Erythroblast (primary cell): ENCODE data around the gene UBE2O.

Experiments
- DNase-seq, 2 experiments: peaks; one replicate each; lab custom pipeline; 2025; lab: John Stamatoyannopoulos, UW
- GATA1 ChIP-seq: IDR thresholded peaks from 2 replicates; pipeline ENCODE4 v1.6.1; 2011; ENCODE audit warnings: low read depth, mild to moderate bottlenecking, control low read depth, low read length, moderate library complexity
- POLR2A ChIP-seq: IDR thresholded peaks from 2 replicates; pipeline ENCODE4 v1.6.1; 2011; ENCODE audit warnings: mild to moderate bottlenecking, low read length

UBE2O gene

DNA sequence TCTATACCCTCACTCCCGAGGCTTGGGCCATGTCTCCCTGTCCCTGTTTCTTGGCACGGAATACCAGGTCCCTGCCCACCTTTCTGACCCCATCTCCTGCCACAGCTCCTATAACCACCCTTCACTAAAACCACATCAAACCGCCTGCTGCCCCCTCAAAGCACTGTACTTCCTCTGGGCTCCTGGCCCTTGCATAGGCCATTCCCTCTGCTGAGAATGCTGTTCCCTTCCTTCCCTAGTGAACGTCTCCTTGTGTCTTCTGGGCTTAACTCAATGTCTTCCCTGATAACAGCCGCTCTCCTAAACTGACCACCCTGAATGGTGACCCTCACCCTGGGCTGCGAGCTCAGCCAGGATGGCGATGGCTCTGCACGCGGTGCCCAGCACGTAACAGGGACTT, 25.1 kb upstream of the UBE2O start:
- TF ChIP-seq POLR2A (no peak), GATA1 (no peak)
- no peak for DNase-seq

DNA sequence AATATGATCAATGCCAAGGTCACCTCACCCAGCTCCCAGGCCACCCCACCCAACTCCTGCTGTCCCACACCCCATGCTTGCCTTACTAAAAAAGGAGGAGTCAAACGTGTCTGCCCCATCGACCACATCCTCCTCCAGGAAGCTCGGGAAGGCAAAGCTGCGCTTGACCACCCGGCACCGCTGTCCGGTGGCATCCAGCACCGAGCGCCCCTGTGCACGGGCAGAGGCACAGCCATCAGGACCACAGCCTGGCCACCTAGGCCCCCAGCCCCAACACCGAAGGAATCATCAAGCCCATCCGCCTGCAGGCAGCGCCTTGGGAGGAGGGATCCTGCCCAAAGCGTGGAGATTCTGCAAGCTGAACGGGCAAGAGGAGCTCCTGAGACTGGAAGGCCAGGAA, 24.6 kb upstream of the UBE2O start:
- TF ChIP-seq GATA1, result no peak
- no peak for TF ChIP-seq POLR2A
- DNase-seq, result no peak

DNA sequence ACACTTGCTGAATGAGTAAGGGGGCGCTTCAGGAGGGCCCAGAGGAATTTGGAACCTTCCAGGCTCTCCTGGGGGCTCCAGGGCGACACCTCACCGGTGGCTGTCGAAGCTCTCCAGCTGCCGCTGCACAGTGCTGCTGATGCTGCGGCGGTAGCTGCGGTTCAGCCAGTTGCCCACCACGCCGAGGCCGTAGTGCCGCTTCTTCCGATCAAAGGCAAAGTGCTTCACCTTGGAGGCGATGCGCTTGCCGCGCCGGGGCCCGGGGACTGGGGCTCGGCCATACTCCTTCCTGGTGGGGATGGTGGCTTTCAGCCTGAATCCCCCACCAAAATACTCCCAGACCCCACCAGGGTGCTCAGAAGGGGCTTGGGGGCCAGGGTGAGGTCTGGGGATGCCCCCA, 23.8 kb upstream of the UBE2O start:
- TF ChIP-seq POLR2A (no peak), GATA1 (no peak)

DNA sequence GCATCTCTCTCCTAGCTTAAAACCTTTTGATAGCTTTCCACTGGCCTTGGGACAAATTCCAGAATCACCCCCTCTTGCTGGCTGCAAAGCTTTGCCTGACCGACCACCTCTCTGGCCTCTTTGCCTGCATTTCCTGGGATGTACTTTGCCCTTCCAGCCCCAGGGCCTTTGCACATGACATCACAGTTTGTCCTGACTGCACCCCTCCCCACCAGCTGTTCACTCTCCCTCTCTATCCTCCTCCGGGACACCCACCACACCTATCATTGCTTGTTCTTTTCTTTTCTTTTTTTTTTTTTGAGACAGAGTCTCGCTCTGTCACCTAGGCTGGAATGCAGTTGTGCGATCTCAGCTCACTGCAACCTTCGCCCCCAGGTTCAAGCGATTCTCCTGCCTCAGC, 22.4 kb upstream of the UBE2O start:
- no peak for TF ChIP-seq GATA1
- TF ChIP-seq POLR2A, result no peak
- no peak for DNase-seq

More for the DNA sequence above, 23.8 kb upstream of the UBE2O start:
- no peak for DNase-seq

DNA sequence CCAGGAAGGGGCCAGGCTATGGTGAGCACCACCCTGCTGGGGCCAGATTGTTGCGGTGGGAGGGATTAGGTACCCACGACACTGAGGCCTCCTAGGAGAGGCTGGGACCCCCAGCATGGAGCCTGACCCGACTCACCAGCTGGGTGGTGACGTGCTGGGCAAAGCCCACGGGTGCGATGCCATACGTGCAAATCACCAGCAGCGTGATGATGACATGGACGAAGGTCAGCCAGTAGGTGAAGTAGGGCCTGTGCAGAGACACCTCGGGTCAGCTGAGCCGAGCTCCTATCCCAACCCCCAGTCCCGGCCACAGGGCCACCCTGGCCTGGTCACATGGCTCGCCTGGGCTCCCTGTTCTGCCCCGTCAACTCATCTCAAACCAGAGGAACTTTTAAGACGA, 21.9 kb upstream of the UBE2O start:
- DNase-seq, result no peak
- no peak for TF ChIP-seq POLR2A
- TF ChIP-seq GATA1, result no peak

GRCh38 chr17:76474238-76474637, 21.3 kb upstream of the UBE2O start:
- TF ChIP-seq POLR2A (no peak), GATA1 (no peak)
- DNase-seq, result no peak

- TF ChIP-seq POLR2A (no peak), GATA1 (no peak)
- DNase-seq, result peak in 1 of 2 experiments; percentile 21
These were observed 20.6 kb upstream of the UBE2O start for GRCh38 chr17:76473541-76473985.

- TF ChIP-seq POLR2A (no peak), GATA1 (no peak)
- DNase-seq, result no peak
These were observed 19.8 kb upstream of the UBE2O start for GRCh38 chr17:76472726-76473125.

- TF ChIP-seq GATA1, result no peak
- TF ChIP-seq POLR2A, result no peak
- no peak for DNase-seq
These were observed 19.3 kb upstream of the UBE2O start for GRCh38 chr17:76472258-76472645.

- no peak for TF ChIP-seq GATA1
- no peak for TF ChIP-seq POLR2A
- DNase-seq, result no peak
These were observed 18.7 kb upstream of the UBE2O start for GRCh38 chr17:76471498-76472257.

DNA sequence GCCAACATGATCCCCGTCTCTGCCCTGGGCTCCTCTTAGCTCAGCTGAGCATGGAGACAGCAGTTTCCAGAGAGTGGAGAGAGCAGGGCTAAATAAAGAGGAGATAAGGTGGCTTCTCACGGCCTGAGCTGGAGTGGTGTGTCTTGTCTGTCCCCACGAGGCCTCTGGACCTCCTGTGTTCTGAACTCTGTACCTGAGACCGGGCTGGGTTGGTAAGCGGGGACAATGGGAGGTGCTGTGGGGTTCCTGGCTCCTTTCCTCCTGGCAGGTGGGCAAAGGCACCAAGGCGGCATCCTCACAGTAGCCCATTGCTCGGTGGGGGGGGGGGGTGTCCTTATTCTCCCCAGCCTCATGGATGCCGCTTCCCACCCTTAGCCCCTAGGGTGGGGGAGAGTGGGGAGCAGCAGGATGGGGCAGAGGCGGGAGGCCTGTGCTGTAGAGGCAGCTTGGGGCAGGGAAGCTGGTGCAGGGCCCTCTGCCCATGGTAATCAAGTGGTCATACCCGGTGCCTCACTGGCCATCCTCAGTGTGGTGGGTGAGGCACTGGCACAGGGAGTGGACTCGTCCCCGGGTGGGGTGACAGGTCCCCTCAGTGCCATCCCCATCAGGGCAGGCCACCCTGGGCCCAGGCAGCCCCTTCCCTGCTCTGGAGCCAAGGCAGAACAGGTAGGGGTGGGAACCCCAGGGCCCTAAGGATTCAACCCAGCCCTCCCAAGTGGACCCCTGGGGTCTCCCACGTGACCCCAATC, 17.2 kb upstream of the UBE2O start:
- no peak for DNase-seq
- TF ChIP-seq POLR2A (no peak), GATA1 (no peak)

GRCh38 chr17:76469076-76469990, 16.4 kb upstream of the UBE2O start:
- DNase-seq, result no peak
- no peak for TF ChIP-seq GATA1
- TF ChIP-seq POLR2A, result no peak

DNA sequence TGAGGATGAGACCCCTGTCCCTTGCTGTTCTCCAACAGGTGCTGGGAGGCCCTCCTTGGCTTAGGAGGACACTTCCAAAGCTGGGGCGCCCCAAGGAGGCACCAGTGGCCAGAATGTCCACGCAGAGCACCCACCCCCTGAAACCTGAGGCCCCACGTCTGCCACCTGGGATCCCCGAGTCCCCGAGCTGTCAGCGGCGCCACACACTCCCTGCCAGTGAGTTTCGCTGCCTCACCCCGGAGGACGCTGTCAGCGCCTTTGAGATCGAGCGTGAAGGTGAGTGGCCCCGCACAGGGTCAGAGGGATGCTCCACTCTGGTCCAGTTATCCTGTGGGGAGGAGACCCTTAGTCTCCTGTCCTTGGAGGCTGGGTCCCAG, 15.7 kb upstream of the UBE2O start:
- DNase-seq, result no peak
- TF ChIP-seq GATA1, result no peak
- no peak for TF ChIP-seq POLR2A
